HG03442 (cell line): ENCODE results near the gene SNAPC2.
A peak's percentile ranks its signal among the peaks of the same experiment; 100 is the strongest.
"Not testable (repeated sequence)": the region's sequence is repeated elsewhere in the genome, so short reads cannot be mapped to it uniquely, and the experiment has no call there.

Experiments
- ATAC-seq: cut with Tn5 transposase; IDR thresholded peaks from one replicate; pipeline ENCODE4 v1.9.1; 2021; ENCODE audit warnings: mild to moderate bottlenecking, moderate library complexity; ENCODE audit not compliant: unreplicated experiment

SNAPC2 gene

DNA sequence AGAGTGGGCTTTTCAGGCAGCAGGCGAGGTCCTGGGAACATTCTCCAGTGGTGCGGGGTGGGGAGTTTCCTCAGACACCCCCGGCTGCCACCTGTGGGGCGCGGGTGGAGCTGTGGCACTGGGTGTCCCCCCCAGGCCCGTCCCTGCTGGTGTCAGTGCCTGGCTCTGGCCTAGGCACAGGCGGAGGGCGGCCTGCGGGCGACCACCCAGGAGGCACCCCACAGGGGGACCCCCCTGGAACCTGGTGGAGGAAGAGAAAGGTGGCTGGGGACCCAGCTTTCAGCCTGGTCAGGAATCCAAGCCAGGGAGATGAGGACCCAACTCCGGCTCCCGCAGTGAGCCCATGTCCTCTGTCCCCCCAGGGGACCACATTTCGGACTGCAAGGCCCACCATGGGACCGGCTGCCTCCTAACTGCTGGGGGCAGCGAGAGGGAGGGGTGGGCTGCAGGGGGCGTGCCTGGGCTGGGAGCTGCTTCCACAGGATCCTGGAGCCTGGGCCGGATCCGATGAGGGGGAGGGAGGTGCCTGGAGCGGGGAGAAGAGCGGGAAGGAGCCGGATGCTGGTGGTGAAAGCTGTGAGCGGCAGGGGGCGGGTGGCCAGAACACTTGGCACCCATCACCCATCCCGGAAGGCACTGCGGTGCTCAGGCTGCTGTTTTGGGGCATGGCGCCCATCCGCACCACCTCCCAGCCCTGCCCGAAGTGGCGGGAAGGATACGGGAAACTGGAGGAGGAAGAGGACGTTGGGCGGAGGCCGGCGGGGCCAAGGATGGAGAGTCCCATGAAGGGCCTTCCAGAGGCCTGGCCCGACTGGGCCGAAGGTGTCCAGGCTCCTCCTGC is 11.3 kb downstream of the SNAPC2 start:
- no peak for ATAC-seq

DNA sequence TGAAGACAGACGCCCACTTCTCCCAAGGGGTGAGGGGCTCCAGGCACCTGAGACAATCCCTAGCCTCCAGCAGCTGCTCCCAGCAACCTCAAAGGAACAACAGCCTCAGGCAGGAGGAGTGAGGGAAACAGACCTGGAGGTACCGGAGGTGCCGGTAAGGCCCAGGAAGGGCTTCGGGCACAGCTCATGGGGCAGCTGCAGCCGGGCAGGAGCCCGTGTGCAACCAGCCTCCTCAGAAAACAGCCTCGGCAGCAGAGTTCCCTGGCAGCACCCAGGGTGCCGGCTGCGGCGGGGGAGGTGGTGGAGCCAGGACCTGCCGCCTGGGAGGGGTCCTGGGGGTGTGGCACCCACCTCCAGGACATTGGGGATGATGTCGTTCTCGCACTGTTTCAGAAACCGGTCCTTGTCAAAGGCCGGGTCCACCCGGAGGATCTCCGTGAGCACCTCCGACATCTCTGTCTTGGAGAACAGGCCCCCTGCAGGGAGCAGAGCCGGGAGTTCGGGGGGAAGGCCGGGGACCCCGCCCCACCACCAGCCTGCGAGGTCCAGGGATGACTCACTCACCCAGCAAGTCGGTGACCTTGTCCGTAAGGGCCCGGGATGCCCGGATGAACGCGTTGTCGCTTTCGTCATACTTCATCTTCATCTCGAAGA is 12.3 kb downstream of the SNAPC2 start:
- no peak for ATAC-seq

DNA sequence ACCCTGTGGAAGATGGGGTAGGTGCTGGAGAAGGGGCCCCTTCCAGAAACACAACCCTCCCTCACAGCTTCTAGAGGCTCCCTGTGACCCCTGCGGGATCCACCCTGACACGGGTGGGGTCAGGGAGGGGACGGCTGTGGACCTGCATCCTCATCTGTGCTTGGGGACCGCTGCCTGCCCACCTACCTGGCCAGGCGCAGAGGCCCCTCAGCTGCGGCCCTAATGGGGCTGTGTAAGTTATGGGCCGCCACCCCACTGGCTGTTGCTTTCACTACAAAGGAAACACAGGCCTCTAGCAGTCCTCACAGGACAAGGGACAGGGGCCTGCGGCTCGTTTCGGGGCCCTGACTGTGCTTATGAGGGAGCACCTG is 12.8 kb downstream of the SNAPC2 start:
- no peak for ATAC-seq

DNA sequence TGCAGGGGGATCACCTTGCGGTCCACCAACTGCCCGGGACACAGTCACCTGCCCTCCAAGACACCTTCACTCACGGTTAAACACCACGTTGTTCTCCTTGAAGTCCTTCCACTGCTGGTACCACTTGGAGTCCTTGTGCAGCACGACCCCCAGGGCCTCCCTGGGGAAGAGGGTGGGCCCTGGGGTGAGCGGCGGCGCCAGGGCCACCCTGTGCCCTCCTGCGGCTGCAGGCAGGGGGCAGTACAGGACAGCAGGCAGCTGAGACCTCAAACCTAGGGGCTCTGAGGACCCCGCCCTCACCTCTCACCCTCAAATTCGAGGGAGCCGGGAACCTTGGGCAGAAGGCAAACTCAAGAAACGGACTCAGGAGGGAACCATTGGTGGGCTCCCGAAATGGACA is 13.3 kb downstream of the SNAPC2 start:
- ATAC-seq, result no peak

DNA sequence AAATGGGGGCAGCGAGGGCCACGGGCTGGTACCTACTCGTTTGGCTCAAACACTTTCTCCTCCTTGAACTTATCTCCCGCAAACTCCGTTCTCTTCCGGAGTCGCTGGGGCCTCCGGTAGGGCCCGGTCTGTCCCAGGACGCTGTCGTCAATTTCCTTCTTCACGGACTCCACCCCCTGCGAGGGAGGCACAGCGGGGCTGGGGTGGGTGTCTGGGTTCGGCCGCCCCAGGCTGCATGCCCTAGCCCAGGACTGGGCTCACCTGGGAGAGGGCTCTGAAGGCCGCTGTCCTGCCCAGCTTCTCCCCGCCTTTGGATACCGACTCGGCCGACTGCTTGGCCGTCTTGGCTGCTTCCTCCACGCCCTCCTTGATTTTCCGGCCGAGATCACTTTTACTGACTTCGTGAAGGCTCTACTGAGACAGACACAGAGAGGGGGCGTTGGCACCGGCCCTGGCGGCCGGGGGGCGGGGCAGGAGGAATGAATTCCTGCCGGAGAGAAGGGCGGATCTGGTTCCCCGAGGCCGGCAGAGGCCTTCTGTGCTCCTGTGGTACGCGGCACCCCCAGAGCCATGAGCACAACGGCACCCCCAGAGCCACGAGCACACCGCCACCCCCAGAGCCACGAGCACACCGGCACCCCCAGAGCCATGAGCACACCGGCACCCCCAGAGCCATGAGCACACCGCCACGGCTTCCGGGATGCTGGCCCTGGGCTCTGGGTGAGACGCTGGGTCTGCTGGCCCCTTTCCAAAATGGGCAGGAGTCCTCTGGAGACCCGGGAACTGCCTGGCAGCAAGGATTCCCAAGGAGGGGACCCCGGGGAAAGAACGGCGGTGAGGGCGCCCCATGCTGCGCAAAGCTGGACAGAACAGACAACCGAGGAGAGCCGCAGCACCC is 13.9 kb downstream of the SNAPC2 start:
- ATAC-seq, result no peak

DNA sequence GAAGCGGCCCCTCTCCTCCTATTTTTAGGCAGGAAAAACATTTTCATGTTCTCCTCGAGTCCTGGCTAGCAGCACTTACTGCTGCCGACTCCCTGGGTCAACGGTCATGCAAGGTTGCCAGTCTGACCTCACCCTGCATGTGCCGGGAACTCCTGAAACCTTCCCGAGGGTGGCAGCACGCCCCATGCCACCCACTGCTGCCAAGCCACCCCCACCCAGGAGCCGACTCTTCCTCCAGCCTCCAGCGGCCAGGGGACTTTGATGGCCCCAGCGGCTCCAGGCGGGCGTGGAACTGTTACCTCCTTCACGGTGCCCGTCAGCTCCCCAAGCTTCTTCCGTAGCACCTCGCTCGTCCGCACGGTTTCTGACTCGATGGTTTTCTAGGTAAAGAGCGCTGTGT is 14.6 kb downstream of the SNAPC2 start:
- ATAC-seq, result no peak

DNA sequence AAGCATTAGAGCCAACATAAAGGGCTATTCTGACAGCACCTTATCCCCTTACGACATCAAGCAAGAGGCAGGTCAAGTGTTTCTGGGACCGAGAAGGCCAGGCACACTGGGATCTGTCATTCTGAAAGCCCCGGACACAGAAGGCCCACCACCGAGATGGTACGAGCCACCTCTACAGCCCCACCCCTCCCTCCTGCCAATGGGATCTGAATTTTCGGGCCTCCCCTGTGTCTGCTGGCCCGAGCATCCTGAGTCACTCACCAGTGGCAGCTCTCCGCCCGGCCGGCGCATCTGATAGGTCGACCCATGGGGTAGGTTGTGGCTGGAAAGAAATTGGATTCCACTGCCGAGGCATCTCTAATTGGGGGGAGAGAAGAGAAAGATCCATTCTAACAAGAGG is 20.7 kb downstream of the SNAPC2 start:
- no peak for ATAC-seq

DNA sequence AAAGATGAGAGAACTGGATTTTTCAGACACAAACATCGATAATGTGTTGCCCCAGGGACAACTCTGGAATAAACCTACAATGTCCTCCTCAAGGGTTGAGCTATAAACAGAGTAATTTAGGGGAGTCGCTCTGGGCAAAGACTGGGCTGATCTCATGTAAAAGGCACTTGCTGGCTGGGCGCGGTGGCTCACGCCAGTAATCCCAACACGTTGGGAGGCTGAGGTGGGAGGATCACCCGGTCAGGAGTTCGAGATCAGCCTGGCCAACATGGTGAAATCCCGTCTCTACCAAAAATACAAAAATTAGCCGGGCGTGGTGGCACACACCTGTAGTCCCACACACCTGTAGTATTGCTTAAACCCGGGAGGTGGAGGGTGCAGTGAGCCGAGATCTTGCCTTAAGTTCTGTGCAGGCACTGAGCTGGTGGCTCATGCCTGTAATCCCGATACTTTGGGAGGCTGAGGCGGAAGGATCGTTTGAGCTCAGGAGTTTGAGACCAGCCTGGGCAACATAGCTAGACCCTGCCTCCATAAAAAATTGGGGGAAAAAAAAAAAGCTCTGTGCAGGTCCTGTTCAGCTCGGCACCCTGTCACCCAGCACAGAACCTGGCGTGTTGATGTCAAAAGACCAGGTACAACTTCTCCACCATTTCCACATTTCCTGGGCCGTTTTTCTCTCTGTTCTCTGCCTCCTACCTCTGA is 21.9 kb downstream of the SNAPC2 start:
- ATAC-seq, result no peak

DNA sequence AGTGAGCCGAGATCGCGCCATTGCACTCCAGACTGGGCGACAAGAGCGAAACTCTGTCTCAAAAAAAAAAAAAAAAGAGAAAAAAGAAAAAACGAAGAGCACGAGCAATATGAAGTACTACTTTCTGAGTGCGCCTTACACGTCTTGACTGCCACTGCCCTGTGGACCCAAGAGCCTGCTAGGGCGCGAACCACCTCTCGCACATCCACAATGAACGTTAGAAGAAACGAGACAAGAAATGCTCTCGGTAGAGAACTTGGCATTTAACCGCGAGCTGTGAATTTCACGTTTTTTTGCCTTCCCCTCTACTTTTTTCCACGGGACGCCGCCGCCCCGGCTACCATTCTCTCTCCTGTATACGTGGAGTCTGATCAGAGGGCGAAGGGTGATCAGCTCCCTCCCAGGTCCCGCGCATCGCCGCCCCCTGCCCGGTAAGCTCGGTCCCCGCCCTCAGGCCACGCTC is 22.9 kb downstream of the SNAPC2 start:
- ATAC-seq, result no peak

DNA sequence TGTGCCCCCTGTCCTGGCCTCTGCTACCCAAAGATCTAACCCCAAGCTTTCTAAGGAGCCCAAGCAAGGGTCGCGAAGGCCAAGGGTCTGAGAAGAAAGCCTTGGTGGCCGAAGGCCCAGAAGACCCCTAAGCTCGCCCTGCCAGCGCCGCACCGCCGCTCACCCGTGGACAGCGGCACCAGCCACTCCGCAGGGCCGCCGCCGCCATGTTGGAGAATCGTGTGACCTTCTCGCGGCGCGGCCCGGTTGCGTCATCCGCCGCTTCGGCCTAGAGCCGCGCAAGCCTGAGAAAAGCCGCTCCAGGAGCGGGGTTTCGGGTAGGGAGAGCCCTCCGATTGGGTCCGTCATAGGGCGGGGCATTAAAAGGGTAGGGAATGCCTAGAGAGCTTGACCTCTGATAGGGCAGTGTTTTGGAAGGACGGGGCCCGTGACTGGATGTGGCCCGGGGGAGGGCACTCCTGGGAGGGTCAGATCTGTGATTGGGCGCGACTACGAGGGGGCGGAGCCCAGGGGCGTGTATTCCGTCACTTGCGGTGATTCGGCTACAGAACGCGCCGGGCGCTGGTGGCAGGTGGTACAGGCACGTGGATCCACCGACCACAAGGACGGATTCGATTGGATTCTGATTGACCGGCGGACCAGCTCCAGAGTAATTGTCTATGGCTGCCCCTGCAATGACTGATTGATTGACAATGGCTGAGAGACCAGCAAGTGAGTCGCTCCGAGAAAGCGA is 23.5 kb downstream of the SNAPC2 start, which contains the start of gene TIMM44:
Gene TIMM44 (minus strand): TSS at position 223 of the 733 bp plus-strand sequence. CDS start 15 bp downstream, at position 208.
- ATAC-seq, result peak; percentile 96

DNA sequence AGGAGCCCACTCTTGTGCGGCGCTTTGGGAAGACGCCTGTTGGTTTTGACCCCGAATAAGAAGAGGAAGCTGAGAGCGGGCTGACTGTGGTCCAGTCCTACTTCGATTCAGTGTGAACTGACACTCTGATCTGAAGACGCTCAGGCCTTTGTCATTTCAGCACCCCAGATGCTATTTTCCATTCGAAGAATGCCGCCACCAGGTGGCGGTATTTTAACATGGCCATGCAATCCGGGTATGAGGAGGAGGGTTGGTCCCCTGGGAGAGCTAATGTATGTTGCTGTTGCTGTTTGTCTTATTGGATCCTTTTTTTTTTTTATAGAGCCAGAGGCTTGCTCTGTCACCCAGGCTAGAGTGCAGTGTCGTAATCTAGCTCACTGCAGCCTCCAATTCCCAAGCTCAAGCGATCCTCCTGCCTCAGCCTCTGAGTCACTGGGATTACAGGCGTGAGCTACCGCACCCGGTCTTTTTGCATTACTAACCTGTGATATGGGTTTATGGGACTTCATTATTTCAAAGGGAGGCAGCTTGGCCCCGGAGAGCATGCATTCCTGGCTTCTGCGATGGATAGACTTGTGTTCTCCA is 24.1 kb downstream of the SNAPC2 start:
- ATAC-seq, result peak; percentile 17

DNA sequence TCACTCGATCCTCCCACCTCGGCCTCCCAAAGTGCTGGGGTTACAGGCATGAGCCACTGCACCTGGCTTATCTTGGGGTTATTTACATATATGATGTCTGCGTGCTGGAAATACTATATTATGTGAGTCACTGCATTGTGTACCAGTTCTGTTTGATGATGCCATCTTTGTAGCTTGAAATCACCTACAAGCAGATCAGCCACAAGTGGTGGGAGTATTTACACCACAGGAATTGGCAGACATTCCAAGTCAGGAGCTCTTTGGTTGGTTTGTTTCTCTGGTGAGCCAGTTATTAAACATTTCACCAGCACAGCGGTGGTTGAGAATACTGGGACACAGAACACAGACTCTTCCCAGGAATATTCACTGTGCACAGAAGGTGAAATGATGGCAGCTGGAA is 27.8 kb downstream of the SNAPC2 start:
- ATAC-seq, result no peak

DNA sequence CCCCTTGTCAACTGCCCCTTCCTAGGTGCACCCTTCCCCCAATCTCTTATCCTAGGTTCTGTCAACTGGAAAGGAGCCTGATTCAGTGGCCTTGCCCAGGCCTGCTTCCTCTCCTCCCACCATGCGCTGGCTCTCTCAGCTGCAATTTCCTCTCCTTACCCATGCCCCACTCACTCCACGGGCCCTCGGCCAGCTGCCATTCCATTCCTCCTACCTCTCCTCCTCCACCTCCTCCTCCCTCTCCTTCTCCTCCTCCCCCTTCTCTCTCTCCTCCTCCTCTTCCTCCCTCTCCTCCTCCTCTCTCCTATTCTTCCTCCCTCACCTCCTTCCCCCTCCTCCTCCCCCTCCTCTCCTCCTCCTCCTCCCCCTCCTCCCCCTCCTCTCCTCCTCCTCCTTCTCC is 32.9 kb downstream of the SNAPC2 start:
- ATAC-seq, result no peak

DNA sequence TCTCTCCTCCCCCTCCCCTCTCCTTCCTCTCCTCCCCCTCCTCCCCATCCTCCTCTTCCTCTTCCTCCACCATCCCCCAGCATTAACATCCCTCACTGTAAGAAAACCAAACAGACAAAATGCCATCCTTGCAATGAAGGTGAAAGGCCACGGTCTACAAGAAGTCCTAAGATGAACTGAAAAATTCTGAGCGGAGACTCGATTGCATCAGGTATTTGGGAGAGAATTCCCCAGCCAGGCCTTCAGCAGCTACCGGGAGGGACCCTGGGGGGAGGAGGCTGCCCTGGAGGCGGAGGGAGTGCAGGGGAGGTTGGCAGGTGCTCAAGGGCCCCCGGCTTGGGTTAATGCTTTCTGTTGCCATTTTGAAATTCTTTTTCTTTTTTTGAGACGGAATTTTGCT is 33.4 kb downstream of the SNAPC2 start:
- ATAC-seq, result no peak

DNA sequence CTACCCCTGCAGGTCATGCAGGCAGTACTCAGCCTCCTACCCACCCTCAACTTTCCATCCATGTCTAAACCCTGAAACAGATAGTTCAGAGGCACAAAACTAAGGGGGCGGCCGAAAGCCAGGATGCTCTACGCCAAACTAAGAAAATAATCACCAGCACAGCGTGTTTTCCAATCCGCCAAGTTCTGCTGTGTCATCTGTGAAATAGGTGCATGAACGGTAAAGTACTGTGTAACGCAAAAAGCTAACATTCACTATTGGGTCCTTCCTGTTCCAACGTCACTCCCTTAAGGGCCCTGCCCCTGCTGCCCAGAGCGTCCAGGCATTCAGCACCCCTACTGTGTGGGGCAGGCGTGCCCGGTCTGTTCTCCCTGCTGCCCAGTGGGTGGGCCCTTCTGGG is 35.6 kb downstream of the SNAPC2 start:
- no peak for ATAC-seq

DNA sequence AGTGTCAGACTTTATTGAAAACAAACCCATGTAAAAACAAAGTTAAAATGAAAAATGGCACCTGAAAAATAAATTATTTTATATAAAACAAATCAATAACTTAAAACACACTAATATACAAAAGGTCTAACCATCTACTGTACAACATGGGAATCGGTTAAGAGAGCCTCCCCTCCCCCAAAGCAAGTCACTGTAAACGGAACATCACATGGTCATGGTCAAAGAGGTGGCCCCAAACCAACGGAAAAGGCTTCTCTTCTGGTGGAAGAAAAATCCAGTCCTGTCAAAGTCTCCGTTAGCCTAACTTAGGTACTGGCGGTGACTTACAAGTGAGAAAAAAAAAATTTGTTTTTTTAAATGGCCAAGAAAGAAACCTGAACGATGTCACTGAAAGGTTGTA is 39.1 kb downstream of the SNAPC2 start:
- no peak for ATAC-seq

DNA sequence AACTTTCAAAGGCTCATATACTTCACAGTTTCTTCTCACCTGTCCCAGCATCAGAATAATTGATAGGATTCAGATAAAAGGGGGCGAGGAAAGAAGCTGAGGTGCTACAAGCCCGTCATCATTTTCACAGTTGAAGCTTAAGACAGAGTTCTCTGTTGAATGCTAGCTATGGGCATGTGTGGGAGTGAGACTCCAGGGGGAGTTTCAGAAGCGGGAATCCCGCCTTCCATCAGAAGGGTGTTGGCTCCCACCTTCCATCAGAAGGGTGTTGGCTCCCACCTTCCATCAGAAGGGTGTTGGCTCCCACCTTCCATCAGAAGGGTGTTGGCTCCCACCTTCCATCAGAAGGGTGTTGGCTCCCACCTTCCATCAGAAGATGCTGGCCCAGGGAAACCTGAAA is 40.9 kb downstream of the SNAPC2 start:
- not testable (repeated sequence) for ATAC-seq

DNA sequence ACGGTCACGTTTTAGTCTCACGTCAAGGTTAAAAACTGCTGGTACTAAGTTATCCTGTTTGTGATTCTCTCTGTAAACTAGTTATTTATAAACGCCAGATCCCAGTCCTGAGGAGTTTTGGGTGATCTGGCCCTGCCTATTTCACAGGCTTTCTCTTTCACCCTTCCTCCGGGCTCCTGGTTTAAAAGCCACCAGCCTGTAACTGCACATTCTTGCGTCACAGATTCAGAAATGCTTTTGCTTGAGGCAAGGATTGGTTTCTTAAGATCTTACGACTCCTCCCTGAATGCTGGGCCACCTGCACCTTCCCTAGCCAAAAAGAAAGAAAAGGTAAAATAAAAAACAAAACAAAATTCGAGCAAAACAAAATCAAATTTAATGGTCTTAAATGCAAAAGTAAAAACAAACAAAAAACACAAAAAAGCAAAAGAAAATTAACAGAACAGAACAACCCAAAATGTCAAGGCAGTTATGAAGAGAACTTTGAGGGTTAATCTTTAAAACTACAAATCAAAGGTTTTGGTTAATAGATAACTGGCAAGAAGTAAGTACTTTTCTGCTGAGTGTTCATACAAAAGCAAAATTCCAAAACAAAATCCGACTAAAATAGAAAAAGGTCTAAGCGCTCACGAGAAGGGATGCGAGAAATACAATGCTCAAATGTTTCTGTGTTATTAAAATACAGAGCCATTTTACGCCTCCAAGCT is 41.9 kb downstream of the SNAPC2 start:
- no peak for ATAC-seq

DNA sequence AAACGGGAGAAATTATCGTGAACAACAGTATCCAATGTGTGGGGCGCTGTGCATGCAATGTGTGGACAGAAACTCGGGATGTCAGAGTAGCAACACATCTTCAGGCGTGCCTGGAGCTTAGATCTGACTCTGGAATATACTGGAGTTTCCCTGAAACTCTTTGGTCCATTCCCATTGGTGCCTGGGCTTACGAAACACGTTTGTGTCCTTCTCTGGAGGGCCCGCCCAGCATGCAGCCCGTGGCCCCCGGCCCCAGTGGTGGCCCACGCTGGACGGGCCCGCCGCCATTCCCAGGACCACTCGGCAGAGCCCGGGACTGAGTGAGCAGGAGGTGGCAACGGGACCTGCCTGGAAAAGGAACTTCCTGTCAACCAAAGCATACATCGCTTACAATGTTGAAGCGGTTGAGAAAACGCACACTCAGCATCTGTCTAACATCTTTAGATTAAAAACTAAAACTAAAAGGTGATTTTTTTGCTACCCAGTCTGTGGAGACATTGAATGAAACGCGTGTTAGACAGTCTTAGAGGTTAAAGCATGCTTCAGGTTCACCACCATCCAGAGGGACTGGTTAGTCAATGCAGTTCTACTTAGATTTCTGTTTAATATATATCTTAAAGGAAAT is 42.6 kb downstream of the SNAPC2 start:
- ATAC-seq, result no peak
